Measurements from ENCODE around the gene NAT16.

- no peak for TF ChIP-seq CTCF (IDR thresholded peaks at IDR 0.05 in 4 of 5, conservative IDR thresholded peaks at IDR 0.05 in 1 of 5)
- no peak for TF ChIP-seq POLR2A (IDR thresholded peaks at IDR 0.05)
Observed at GRCh38 chr7:101170617-101171441, 9.3 kb downstream of the NAT16 start.

Data from gastrocnemius medialis (tissue), 4 donors.